HepG2 (cell line): ENCODE data around the gene RCN1. TPM values are rescaled to one million over a fixed set of nuclear protein-coding genes. Genes with fewer than 3 reads are reported as not detected.

Experiments
- ATAC-seq: fragments of 200-7000 bp; cut with Tn5 transposase; 3 replicates; pipeline ENCODE4 v1.9.1; 2020; ENCODE audit warnings: mild to moderate bottlenecking, moderate library complexity
- BruUV-seq: library from RNA; stranded (reverse); fragments of 400-500 nt; replicated peaks from 2 replicates; lab custom pipeline; 2021; lab: Mats Ljungman, UMichigan
- CTCF ChIA-PET: fragments of 300-600 bp; formaldehyde crosslinking; extraction: SDS; loops from one replicate; lab custom pipeline; 2021; ENCODE audit warnings: low total read pairs, inconsistent platforms, low intra/inter-chr PET ratio; lab: Yijun Ruan, JAX
- POLR2A ChIA-PET: fragments of 350-600 bp; sonication (Branson Sonifier 250); formaldehyde crosslinking; loops from one replicate; lab custom pipeline; 2020; ENCODE audit warnings: antibody characterized with exemption, inconsistent platforms; lab: Yijun Ruan, JAX
- DNase-seq: peaks from one replicate; pipeline ENCODE4 v3.0.0-alpha.2; 2015; ENCODE audit warnings: low spot score
- FAIRE-seq: peaks from 3 replicates; lab custom pipeline; 2011; peaks lifted over from hg19 to GRCh38; lab: Jason Lieb, UNC
- H2AFZ ChIP-seq: one replicate; pipeline ENCODE4 v1.6.1; 2011; ENCODE audit warnings: low read length, inconsistent platforms
- H3K27ac ChIP-seq: fragments of 300-600 bp; 3 replicates; pipeline ENCODE4 v1.8.0; 2011; ENCODE audit warnings: mixed run types, mild to moderate bottlenecking, mixed read lengths, low read length, inconsistent platforms; ENCODE audit not compliant: insufficient read depth; ENCODE audit errors: extremely low read length
- H3K27me3 ChIP-seq, 2 experiments: fragments of 200-600 bp in 1 of 2; 2 replicates in 1 of 2; 3 replicates in 1 of 2; pipeline versions ENCODE4 v1.6.0 to v1.8.0; 2011; ENCODE audit warnings: low read length in 2 of 2, mild to moderate bottlenecking in 2 of 2, moderate library complexity in 2 of 2, inconsistent platforms in 1 of 2; ENCODE audit not compliant: insufficient read depth in 2 of 2, control insufficient read depth in 1 of 2
- H3K36me3 ChIP-seq, 2 experiments: fragments of 200-600 bp in 1 of 2; replicated peaks in 1 of 2; 2 replicates in 1 of 2; 3 replicates in 1 of 2; pipeline versions ENCODE4 v1.5.1 to v1.8.0; 2011; ENCODE audit warnings: low read length in 2 of 2, inconsistent platforms in 1 of 2; ENCODE audit not compliant: insufficient read depth in 2 of 2, control insufficient read depth in 1 of 2
- H3K4me1 ChIP-seq: 2 replicates; pipeline ENCODE4 v1.5.1; 2012; ENCODE audit warnings: low read length, inconsistent platforms; ENCODE audit not compliant: insufficient read depth
- H3K4me2 ChIP-seq: 2 replicates; pipeline ENCODE4 v1.6.0; 2011; ENCODE audit warnings: low read depth, low read length, inconsistent platforms
- H3K4me3 ChIP-seq, 3 experiments: fragments of 200-600 bp in 1 of 3; sonication (generic), shearing (Covaris generic) in 1 of 3; replicated peaks in 1 of 3; 2 replicates each; pipeline ENCODE4 v1.5.1; 2011 to 2016; ENCODE audit warnings: low read length in 3 of 3, inconsistent platforms in 2 of 3, low read depth in 2 of 3, mild to moderate bottlenecking in 2 of 3, control low read depth in 1 of 3, mixed read lengths in 1 of 3; ENCODE audit not compliant: insufficient read depth in 1 of 3
- H3K79me2 ChIP-seq: one replicate; pipeline ENCODE4 v1.6.1; 2011; ENCODE audit warnings: low read length, inconsistent platforms; ENCODE audit not compliant: insufficient read depth
- H3K9ac ChIP-seq: 2 replicates; pipeline ENCODE4 v1.6.0; 2011; ENCODE audit warnings: mild to moderate bottlenecking, low read depth, low read length, inconsistent platforms; ENCODE audit not compliant: insufficient read depth
- H3K9me3 ChIP-seq: 2 replicates; pipeline ENCODE4 v1.5.1; 2012; ENCODE audit warnings: mild to moderate bottlenecking, low read length
- H4K20me1 ChIP-seq: 2 replicates; pipeline ENCODE4 v1.6.0; 2011; ENCODE audit warnings: inconsistent platforms, mild to moderate bottlenecking, low read length, moderate library complexity; ENCODE audit not compliant: insufficient read depth
- AFF4 ChIP-seq: sonication (generic); formaldehyde crosslinking; IDR thresholded peaks from 2 replicates; pipeline ENCODE4 v1.4.0; 2020; ENCODE audit warnings: missing genetic modification reagents
- MXD3 ChIP-seq: IDR thresholded peaks from 2 replicates; pipeline ENCODE4 v1.6.1; 2016; ENCODE audit warnings: mild to moderate bottlenecking, missing biosample characterization, missing genetic modification reagents
- RAD21 ChIP-seq: fragments of 450-650 bp; formaldehyde crosslinking; IDR thresholded peaks from 2 replicates; pipeline ENCODE4 v1.5.0; 2020; ENCODE audit warnings: mild to moderate bottlenecking
- RARA ChIP-seq: IDR thresholded peaks from 2 replicates; pipeline ENCODE4 v1.6.1; 2016; ENCODE audit warnings: missing genetic modification reagents, missing compliant biosample characterization
- SIN3B ChIP-seq: fragments of 150-350 bp; IDR thresholded peaks from 2 replicates; pipeline ENCODE4 v1.6.1; 2014; ENCODE audit warnings: low read length
- ZNF230 ChIP-seq: sonication (generic); formaldehyde crosslinking; IDR thresholded peaks from 2 replicates; pipeline ENCODE4 v1.4.0; 2020; ENCODE audit warnings: mild to moderate bottlenecking, missing genetic modification reagents
- ZNF446 ChIP-seq: sonication (generic); formaldehyde crosslinking; IDR thresholded peaks from 2 replicates; pipeline ENCODE4 v1.5.0; 2020; ENCODE audit warnings: mild to moderate bottlenecking, missing genetic modification reagents
- ZNF7 ChIP-seq: IDR thresholded peaks from 2 replicates; pipeline ENCODE4 v1.6.1; 2016; ENCODE audit warnings: missing biosample characterization, missing genetic modification reagents
- ZNF775 ChIP-seq: sonication (generic); formaldehyde crosslinking; IDR thresholded peaks from 2 replicates; pipeline ENCODE4 v1.4.0; 2020; ENCODE audit warnings: missing genetic modification reagents, mild to moderate bottlenecking, moderate library complexity, borderline replicate concordance
- WGBS: methylation state at CpG from one replicate; pipeline ENCODE4 v1.1.6; 2017; ENCODE audit warnings: low lambda C conversion rate; 5-methylcytosine and 5-hydroxymethylcytosine counted together
- in situ Hi-C: cut with HindIII; loops from 2 replicates; pipeline ENCODE4 v1.10.0; 2017; ENCODE audit warnings: low pct_unique_long_range_greater_than_20kb; ENCODE audit not compliant: extremely low pct_ligation_motif_present
- intact Hi-C: fragments of 100-400 bp; cut with micrococcal nuclease; formaldehyde crosslinking; loops from one replicate; pipeline ENCODE4 v1.10.0; 2022; ENCODE audit not compliant: unreplicated experiment
- polyA plus RNA-seq, 8 experiments: library from polyadenylated mRNA; depleted of rRNA in 3 of 8; stranded (reverse) in 7 of 8; unstranded in 1 of 8; fragments of >200 nt; fragmentation: Illumina TruSeq in 4 of 8; extraction: Trizol in 4 of 8; gene quantifications; 2 replicates each; pipeline versions ENCODE4 v1.2.1 to v1.2.3, GENCODE V29; 2011 to 2016; ENCODE audit warnings: low read depth in 4 of 8, missing spikeins in 1 of 8, mixed read lengths in 1 of 8; ENCODE audit not compliant: insufficient read depth in 1 of 8
- total RNA-seq, 5 experiments: library from RNA; depleted of rRNA; stranded (reverse); fragments of >200 nt; fragmentation: Illumina TruSeq; extraction: Trizol; gene quantifications; 2 replicates each; pipeline ENCODE4 v1.2.3, GENCODE V29; 2016; ENCODE audit warnings: low read depth in 1 of 5

Gene RCN1
- total and polyA plus RNA-seq, 2 of the 13 experiments (the other 11 are each of a cell fraction or from before 2014, with no cell fraction given): 22.0 to 28.5 TPM

- Histone ChIP-seq H3K79me2 (no peaks in the 10 kb centered on the region), H3K4me2 (no peak overlapping the region), H3K36me3 (no peaks in the 10 kb centered on the region)
- POLR2A ChIA-PET: no interaction called here
- in situ Hi-C loops: no loop called here
- no peak for TF ChIP-seq MXD3 (CRISPR knock-in tag)
- TF ChIP-seq, all 625 proteins: peak for 0
- H3K27ac ChIP-seq: no peak overlapping the region
- H3K9ac ChIP-seq: no peak overlapping the region
- intact Hi-C loops: no loop called here
- ATAC-seq (no peak), FAIRE-seq (no peak), DNase-seq (no peak)
- H3K27me3 ChIP-seq: peaks cover 0 to 2% of the 10 kb centered on the region in 2 experiments; a peak in 1 of 5 replicates
- WGBS: 9% methylated on average over 3 of the region's 4 CpGs
- no peaks in the 10 kb centered on the region for H3K9me3 ChIP-seq
- no peaks in the 10 kb centered on the region for H3K4me1 ChIP-seq
- no peak overlapping the region for H2AFZ ChIP-seq
- no peak overlapping the region for H3K4me3 ChIP-seq
- no peaks in the 10 kb centered on the region for H4K20me1 ChIP-seq
- CTCF ChIA-PET: no interaction called here
- no TSS peak for BruUV-seq
Observed at GRCh38 chr11:32044158-32044863, 46.6 kb upstream of the RCN1 start.

GRCh38 chr11:32045456-32045855 is 45.4 kb upstream of the RCN1 start:
- in situ Hi-C loops: no loop called here
- CTCF ChIA-PET: no interaction called here
- no peaks in the 10 kb centered on the region for H3K4me1 ChIP-seq
- no peak for ATAC-seq
- TF ChIP-seq AFF4 (CRISPR knock-in tag): no peak
- no peak for TF ChIP-seq ZNF446 (CRISPR knock-in tag)
- TF ChIP-seq ZNF775 (CRISPR knock-in tag): no peak
- TF ChIP-seq ZNF7 (CRISPR knock-in tag): no peak
- TF ChIP-seq SIN3B: no peak
- no peak for TF ChIP-seq RAD21 (CRISPR knock-in tag)
- TF ChIP-seq ZNF230 (CRISPR knock-in tag): no peak
- no peak for TF ChIP-seq RARA
- TF ChIP-seq, all 625 proteins: peak for 0
- Histone ChIP-seq H3K4me3 (no peak overlapping the region), H3K27ac (no peak overlapping the region), H3K79me2 (no peaks in the 10 kb centered on the region), H3K4me2 (no peak overlapping the region), H3K27me3 (peaks cover 0 to 3% of the 10 kb centered on the region in 2 experiments; a peak in 1 of 5 replicates), H2AFZ (no peak overlapping the region), H3K9me3 (no peaks in the 10 kb centered on the region), H3K9ac (no peak overlapping the region), H3K36me3 (no peaks in the 10 kb centered on the region), H4K20me1 (no peaks in the 10 kb centered on the region)
- no TSS peak for BruUV-seq
- FAIRE-seq (no peak), DNase-seq (no peak)
- intact Hi-C loops: no loop called here
- POLR2A ChIA-PET: no interaction called here
